LoVo (cell line): ENCODE measurements around the gene G6PC3.

Source experiments
- DNase-seq: peaks from one replicate; pipeline ENCODE4 v3.0.0-alpha.2; 2016; ENCODE audit warnings: low spot score

G6PC3 gene

GRCh38 chr17:44122816-44123355, 52.4 kb downstream of the G6PC3 start:
- no peak for DNase-seq

- DNase-seq = peak; percentile 93
These were observed 53.0 kb downstream of the G6PC3 start, which contains the start of gene HDAC5 for GRCh38 chr17:44123356-44124117. Gene HDAC5, minus strand, starts transcription at chr17:44123641. Its CDS starts 6,126 bp downstream, at chr17:44117515.

GRCh38 chr17:44124118-44124438, 53.5 kb downstream of the G6PC3 start:
- DNase-seq = no peak
